ENCODE results near the gene DBF4. TPM values are rescaled to one million over a fixed set of nuclear protein-coding genes. Genes with fewer than 3 reads are reported as not detected.
"Not testable (repeated sequence)": the region's sequence is repeated elsewhere in the genome, so short reads cannot be mapped to it uniquely, and the experiment has no call there.

DBF4 gene, protein sequence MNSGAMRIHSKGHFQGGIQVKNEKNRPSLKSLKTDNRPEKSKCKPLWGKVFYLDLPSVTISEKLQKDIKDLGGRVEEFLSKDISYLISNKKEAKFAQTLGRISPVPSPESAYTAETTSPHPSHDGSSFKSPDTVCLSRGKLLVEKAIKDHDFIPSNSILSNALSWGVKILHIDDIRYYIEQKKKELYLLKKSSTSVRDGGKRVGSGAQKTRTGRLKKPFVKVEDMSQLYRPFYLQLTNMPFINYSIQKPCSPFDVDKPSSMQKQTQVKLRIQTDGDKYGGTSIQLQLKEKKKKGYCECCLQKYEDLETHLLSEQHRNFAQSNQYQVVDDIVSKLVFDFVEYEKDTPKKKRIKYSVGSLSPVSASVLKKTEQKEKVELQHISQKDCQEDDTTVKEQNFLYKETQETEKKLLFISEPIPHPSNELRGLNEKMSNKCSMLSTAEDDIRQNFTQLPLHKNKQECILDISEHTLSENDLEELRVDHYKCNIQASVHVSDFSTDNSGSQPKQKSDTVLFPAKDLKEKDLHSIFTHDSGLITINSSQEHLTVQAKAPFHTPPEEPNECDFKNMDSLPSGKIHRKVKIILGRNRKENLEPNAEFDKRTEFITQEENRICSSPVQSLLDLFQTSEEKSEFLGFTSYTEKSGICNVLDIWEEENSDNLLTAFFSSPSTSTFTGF
- 13.4 TPM for total RNA-seq

DNA sequence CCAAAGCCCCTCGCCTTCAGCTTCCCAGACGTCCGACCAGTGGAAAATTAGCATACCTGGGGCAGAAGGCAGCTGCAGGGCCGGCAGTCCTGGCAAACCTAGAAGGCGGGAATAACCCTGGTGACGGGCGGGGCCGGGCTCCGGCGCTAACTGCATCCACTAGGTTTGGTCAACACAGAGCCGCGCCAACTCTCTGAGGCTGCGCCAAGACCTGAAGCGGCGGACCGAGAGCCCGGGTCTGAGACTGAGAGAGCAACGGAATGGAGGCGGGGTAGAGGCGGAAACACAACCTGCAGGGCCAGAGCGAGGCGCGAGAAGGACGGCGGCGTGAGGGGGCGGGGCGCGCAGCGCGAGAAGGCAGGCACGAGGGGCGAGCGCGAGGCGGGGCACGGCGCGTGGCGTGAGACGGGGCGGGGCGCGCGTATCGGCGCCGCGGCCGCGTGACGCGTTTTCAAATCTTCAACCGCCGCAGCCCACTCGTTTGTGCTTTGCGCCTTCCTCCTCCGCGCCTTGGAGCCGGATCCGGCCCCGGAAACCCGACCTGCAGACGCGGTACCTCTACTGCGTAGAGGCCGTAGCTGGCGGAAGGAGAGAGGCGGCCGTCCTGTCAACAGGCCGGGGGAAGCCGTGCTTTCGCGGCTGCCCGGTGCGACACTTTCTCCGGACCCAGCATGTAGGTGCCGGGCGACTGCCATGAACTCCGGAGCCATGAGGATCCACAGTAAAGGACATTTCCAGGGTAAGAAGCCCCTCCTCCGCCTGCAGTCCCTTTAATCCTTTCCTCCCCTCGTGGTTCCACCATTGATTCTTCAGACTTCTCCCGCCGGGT is at the start of gene DBF4, which contains the start of gene SLC25A40:
Gene DBF4, plus strand, starts transcription at position 454 of the 829 bp plus-strand sequence. Its CDS starts 240 bp downstream, at position 694.
Gene SLC25A40, minus strand, starts transcription at position 321 of the 829 bp plus-strand sequence. CDS start 17,633 bp downstream, outside the sequence.
- peak; percentile 100 for ATAC-seq

DNA sequence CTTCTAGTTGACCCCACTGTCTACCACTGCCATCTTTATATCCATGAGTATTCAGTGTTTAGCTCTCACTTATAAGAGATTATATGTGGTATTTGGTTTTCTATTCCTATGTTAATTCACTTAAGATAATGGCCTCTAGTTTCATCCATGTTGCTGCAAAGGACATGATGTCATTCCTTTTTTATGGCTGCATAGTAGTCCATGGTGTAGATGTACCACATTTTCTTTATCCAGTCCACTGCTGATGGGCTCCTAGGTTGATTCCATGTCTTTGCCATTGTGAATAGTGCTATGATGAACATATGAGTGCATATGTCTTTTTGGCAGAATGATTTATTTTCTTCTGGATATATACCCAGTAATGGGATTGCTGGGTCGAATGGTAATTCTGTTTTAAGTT is 47.9 kb upstream of the DBF4 start:
- not testable (repeated sequence) for ATAC-seq

GRCh38 chr7:87831097-87831496 is 45.2 kb upstream of the DBF4 start:
- no peak for ATAC-seq

DNA sequence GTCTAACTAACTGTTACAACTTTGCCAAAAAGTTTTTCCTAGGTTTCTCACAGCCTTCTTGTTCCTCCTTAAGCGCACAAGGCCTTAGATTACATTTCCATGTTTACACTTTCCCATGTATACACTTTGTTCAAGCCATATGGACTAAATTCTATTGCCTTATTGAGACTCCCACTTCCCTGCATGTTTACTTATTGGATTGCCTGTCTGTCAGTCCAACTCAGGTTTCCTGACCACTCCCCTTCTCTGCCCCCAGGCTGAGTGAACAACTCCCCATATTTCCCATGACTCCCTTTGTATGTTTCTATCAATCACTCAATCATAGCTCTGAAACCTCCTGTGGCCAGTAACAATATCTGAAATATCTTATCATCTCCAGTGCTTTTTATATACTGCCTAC is 43.2 kb upstream of the DBF4 start:
- no peak for ATAC-seq

DNA sequence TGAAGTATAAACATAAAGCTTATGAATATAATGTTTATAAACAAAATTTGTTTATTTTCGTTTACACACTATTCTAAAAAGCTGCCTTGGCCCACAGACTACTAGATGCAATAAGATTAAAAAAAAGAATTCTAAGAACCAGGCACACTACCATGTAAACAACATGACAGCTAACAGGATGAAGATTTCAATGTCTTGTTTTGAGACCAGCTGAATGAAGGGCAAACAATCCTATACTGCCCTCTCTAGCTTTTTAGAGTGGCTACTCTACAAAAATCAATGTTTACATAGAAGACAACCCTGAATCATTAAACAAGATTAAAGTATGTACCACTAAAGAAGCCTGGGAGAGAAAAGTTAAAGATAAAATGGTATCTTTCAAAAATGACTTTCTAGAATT is 38.7 kb upstream of the DBF4 start:
- ATAC-seq, result no peak

- no peak for ATAC-seq
These were observed 25.3 kb upstream of the DBF4 start for GRCh38 chr7:87850836-87851593.

DNA sequence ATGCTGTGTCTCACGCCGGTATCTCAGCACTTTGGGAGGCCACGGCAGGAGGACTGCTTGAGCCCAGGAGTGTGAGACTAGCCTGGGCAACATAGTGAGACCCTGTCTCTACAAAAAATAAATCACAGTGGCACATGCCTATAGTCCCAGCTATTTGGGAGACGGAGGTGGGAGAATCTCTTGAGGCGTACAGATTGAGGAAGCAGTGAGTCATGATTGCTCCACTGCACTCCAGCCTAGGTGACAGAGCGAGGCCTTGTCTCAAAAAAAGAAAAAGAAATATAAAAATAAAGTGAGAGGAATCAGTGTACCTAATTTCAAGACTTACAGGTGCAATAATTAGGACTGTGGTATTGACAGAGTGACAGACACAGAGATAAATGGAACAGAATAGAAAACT is 24.0 kb upstream of the DBF4 start:
- ATAC-seq, result no peak

DNA sequence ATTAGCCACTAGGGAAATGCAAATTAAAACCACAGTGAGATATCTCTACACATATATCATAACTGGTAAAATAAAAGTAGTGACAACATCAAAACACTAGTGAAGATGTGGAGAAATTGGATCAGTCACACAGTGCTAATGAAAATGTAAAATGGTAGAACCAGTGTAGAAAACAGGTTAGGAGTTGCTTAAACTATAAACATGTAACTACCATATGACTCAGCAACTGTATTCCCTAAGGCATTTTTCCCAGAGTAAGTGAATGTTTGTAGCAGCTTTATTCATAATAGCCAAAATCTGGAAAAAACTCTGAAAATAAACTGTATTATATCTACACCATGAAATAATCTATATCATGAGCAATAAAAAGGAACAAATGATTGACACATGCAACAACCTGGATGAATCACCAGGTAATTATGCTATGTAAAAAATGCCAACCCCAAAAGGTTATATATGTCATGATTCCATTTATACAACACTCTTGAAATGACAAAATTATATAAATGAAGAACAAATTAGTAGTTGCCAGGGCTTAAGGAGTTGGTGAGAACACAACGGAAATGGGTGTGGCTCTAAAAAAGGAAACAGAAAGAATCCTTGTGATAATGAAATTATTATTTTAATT is 22.9 kb upstream of the DBF4 start:
- ATAC-seq, result peak; percentile 65

DNA sequence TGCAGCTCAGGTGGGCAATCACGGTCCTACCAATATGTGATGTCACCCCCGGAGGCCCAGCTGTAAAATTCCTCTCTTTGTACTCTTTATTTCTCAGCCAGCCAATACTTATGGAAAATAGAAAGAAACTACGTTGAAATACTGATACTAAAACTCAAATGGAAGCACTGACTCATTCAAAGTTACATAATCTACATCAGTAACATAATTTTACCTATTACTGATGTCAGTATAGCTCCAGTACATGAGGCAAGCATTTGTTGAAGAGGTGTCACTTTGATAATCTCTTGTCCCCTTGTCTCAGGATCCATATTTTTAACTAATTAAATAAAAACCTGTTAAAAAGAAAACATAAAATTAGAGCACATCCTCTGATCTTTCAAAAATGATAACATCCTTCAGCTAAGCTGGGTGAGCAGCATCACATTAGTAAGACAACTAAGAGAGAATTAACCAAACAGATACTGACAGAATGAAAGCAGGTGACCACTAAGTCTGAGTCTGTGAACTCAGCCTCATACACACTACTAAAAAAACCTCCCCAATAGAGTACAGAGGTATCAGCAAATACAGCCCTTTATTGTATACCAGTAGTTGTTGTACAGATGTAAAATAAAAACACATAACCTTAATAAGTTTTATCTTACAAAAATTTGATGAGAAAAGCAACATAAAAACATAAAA is 17.7 kb upstream of the DBF4 start:
- no peak for ATAC-seq

GRCh38 chr7:87866089-87866488 is 10.2 kb upstream of the DBF4 start:
- no peak for ATAC-seq

DNA sequence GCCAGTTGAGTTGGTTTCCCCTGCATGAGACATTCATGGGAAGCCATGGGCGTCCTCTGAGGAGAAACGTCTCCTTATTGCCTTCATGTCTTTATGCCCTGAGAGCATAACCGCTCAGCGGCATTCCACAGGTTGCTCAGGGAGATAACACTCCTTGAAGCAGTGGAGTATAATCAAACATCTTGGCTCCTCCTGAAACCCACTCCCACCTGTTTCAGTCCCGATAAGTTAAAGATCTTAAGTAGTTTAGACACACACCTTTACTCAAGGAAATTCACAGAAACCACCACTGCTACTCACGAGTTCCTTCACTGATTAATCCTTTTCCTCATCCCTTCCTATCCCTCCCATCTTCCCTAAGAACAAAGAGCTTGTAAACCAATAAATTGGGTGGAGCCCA is 9.8 kb upstream of the DBF4 start:
- not testable (repeated sequence) for ATAC-seq

GRCh38 chr7:87870471-87870870 is 5.8 kb upstream of the DBF4 start:
- ATAC-seq, result no peak

- ATAC-seq, result no peak
These were observed 3.9 kb upstream of the DBF4 start for GRCh38 chr7:87872346-87872745.

GRCh38 chr7:87873328-87873727 is 3.0 kb upstream of the DBF4 start:
- not testable (repeated sequence) for ATAC-seq

DNA sequence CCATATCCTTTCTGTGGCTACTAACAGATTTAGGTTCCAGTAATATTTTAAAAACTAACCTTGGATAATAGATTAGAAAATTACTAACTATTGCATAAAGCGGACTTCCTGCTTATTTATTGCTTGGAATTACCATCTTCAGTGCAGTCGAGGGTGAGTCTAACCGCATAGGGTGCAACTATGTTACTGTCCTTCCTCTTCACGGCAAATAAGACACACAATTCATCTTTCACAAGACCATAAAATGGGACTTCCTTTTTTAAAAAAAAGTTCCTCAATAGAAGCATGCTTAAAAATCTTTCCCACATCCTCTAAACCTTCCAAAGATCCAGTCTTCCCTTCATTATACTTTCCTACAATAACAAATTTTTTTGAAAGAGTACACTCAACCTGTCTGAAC is 2.2 kb upstream of the DBF4 start:
- no peak for ATAC-seq

DNA sequence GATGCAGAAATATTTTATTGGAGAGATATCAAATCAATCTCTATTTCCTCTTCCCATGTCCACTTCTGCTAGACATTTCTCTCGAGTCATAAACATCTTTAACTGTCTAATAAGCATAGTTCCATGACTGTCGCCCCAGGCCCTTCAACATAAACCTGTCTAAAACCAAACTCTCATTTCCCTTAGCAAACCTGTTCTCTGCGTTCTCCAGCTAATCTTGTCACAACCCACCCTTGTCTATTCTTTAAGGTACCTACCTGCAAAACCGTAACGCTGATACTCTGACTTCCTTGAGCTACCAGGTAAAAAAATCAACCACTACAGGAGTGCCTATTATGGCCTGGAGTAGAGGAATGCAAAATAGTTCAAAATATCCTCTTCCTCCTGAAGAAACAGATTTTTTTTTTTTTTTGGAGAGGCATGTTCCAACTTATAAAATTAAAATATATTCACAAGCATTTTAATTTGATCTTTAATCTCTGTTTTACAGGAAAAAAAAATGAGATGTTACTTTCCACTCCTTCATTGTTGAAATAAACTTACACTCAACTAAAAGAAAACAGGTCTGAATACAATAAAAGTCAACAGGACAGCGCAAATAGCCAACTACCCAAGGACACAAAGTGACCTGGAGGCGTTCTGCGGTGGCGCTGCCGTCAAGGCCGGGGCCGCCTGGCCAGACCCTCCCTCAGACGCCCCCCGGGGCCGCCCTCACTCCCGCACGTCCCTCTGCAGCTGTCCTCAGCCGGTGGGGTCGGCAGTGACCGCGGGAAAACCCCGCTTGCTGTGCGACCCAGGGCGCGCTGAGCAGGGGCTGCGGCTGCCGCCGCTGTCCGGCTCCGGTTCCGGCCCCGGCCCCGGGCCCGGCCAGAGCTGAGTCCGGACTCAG is 898 bp upstream of the DBF4 start:
- ATAC-seq, result peak; percentile 1

- peak; percentile 55 for ATAC-seq
These were observed 559 bp downstream of the DBF4 start for GRCh38 chr7:87876869-87877234.

GRCh38 chr7:87877366-87878040 is 1.2 kb downstream of the DBF4 start:
- no peak for ATAC-seq

DNA sequence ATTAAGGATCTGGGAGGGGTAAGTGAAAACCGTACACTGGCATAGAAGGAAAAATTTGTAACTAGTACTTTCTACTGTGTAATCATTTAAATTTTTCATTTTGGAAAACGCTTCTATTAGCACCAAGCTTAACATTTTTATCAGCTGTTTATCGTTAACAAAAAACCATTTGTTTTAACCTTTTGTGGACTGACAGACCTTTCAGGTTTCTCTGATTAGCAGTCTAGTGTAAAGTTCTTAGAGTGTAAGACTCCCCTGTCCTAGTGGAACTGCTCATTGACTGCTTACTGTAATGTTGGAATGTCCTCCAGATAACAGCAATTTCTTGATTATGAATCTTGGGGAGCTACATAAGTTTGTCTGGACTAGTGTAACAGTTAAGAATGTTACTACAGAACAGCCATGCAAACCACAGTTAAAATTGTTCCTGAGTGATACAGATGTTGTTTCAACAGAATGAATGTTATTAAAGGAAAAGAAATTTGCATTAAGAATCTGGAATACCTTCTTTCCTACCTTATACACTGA is 2.0 kb downstream of the DBF4 start:
- ATAC-seq, result no peak
